Measurements from ENCODE around the gene C1orf87.

DNA sequence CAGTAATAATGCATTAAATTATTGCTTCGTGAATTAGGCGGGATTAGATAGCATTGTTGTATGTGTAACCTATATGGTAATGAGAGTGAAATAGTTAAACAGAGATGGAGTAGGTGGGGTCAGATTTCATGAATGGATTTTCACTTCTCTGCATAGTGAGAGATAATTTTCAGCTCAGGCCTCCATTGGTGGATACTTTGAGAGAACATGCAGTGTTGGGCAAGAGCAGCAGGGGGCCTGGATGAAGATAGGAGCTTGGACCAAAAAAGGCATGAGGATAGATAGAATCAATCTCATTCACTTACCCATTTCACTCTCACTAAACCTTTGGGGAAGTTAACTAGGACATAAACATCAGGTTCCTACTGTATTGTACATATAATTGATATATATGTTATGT lies 39.5 kb upstream of the C1orf87 start:
- no peak for TF ChIP-seq EZH2 (IDR thresholded peaks at IDR 0.05)
- no peak for TF ChIP-seq POLR2AphosphoS5 (IDR thresholded peaks at IDR 0.05; ENCODE audit: borderline replicate concordance, low read depth, low read length)
- TF ChIP-seq FOXP2 (optimal IDR thresholded peaks at IDR 0.05; ENCODE audit: control extremely low read depth, extremely low read length, insufficient read depth), result no peak

Measured in SK-N-MC (cell line).